BJ (cell line): ENCODE data around the gene ACBD4. TPM values are rescaled to one million over a fixed set of nuclear protein-coding genes. Genes with fewer than 3 reads are reported as not detected.

Experiments
- CTCF ChIA-PET: fragments of 350-600 bp; formaldehyde crosslinking; extraction: SDS; loops from one replicate; lab custom pipeline; 2021; ENCODE audit warnings: antibody characterized with exemption, inconsistent platforms; lab: Yijun Ruan, JAX
- POLR2A ChIA-PET: fragments of 300-600 bp; sonication (Branson Sonifier 250); formaldehyde crosslinking; extraction: SDS; loops from one replicate; lab custom pipeline; 2021; ENCODE audit warnings: antibody characterized with exemption; lab: Charles Lee
- DNase-seq: peaks from one replicate; pipeline ENCODE4 v3.0.0-alpha.2; 2011; ENCODE audit warnings: low read depth
- H3K27me3 ChIP-seq: 2 replicates; pipeline ENCODE4 v1.6.0; 2011; ENCODE audit warnings: low read length; ENCODE audit not compliant: control insufficient read depth, insufficient read depth
- H3K36me3 ChIP-seq: 2 replicates; pipeline ENCODE4 v1.5.1; 2011; ENCODE audit warnings: low read length; ENCODE audit not compliant: control insufficient read depth, insufficient read depth
- H3K4me3 ChIP-seq: 2 replicates; pipeline ENCODE4 v1.5.1; 2011; ENCODE audit warnings: low read depth, mild to moderate bottlenecking, control low read depth, low read length
- CTCF ChIP-seq: IDR thresholded peaks from 2 replicates; pipeline ENCODE4 v1.5.1; 2011; ENCODE audit warnings: low read depth, mild to moderate bottlenecking, control low read depth, inconsistent platforms, low read length, moderate library complexity; ENCODE audit not compliant: insufficient read depth
- polyA plus RNA-seq: library from polyadenylated mRNA; depleted of rRNA; stranded (reverse); fragments of >200 nt; gene quantifications from 2 replicates; pipeline ENCODE4 v1.2.3, GENCODE V29; 2011

The ACBD4 gene
- polyA plus RNA-seq, 1 experiment, result 7.3 TPM

- Histone ChIP-seq H3K27me3 (no peaks in the 10 kb centered on the region), H3K4me3 (no peak overlapping the region), H3K36me3 (peaks cover 30% of the 10 kb centered on the region)
- TF ChIP-seq CTCF, result no peak
- POLR2A ChIA-PET, result no interaction called here
- CTCF ChIA-PET, result interaction anchor here (0.5 to 2.4 kb wide), 6 partner anchors 10 to 62 kb away, joined by 3 to 8 read pairs (median 4); partner anchors contain the start of gene ACBD4
- DNase-seq, result no peak
These were observed 24.5 kb upstream of the ACBD4 start for GRCh38 chr17:45110676-45111611.

GRCh38 chr17:45111850-45112249 is 23.6 kb upstream of the ACBD4 start:
- TF ChIP-seq CTCF, result no peak
- CTCF ChIA-PET, result interaction anchor here (0.7 to 1.6 kb wide), 6 partner anchors 9 to 192 kb away, joined by 3 to 8 read pairs (median 4); partner anchors contain the start of genes ACBD4 and PLCD3
- Histone ChIP-seq H3K4me3 (no peak overlapping the region), H3K36me3 (peaks cover 24% of the 10 kb centered on the region), H3K27me3 (no peaks in the 10 kb centered on the region)
- no peak for DNase-seq
- POLR2A ChIA-PET, result no interaction called here

DNA sequence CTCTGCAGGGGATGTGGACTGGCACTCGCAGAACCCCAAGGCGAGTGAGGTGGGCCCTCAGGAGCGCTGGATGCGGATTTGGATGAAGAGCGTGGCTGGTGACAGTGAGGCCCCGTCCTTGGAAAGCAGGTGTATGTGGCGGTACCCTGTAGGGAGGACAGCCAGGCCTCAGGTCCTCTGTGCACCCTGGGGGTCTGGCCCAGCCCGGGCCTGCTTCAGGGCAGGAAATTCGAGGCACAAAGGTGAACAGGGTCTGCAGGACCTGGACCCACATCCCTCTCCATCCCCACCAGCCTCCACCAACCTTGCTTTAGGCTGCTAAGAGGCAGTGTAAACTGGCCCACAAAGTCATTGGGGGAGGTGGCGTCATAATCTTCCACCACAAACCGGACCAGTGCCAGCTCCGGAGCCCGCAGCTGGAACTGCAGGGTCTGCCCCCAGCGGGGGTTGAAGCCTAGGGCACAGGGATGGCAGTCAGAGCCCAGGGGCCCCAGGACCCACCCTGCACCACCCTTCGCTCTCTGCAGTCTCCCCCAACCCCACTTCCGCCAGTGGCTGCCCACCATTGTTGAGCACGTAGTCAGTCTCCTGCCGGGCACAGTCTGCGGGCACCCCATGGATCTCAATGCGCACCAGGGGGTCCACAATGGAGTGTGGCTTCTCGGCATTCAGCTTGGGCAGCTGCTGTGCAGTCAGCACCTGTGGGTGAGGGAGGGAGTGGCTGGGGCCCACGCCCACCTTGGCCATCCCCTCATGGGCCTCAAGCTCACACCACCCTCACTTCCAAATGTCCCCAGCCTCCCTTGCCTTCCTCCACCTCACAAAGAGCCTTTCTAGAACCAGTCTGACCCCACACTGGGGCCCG is 22.7 kb upstream of the ACBD4 start:
- CTCF ChIA-PET, result interaction anchor here (1.1 to 1.6 kb wide), 4 partner anchors 16 to 193 kb away, joined by 3 to 8 read pairs (median 4); partner anchors contain the start of genes ACBD4 and PLCD3
- no peak for DNase-seq
- H3K4me3 ChIP-seq, result no peak overlapping the region
- peaks cover 26% of the 10 kb centered on the region for H3K36me3 ChIP-seq
- no peak for TF ChIP-seq CTCF
- POLR2A ChIA-PET, result no interaction called here
- H3K27me3 ChIP-seq, result no peaks in the 10 kb centered on the region

- peaks cover 29% of the 10 kb centered on the region for H3K36me3 ChIP-seq
- H3K27me3 ChIP-seq, result no peaks in the 10 kb centered on the region
- CTCF ChIA-PET, result no interaction called here
- POLR2A ChIA-PET, result no interaction called here
- no peak for DNase-seq
- H3K4me3 ChIP-seq, result no peak overlapping the region
- no peak for TF ChIP-seq CTCF
These were observed 22.1 kb upstream of the ACBD4 start for GRCh38 chr17:45113424-45113754.
